K562 (cell line): ENCODE data around the gene HOXB3. TPM values are rescaled to one million over a fixed set of nuclear protein-coding genes. Genes with fewer than 3 reads are reported as not detected.

Experiments used
- ATAC-seq: fragments of 200-7000 bp; cut with Tn5 transposase; 3 replicates; pipeline ENCODE4 v1.9.1; 2020; ENCODE audit warnings: moderate library complexity
- BruUV-seq: library from RNA; stranded (reverse); fragments of 400-500 nt; replicated peaks from 2 replicates; lab custom pipeline; 2021; lab: Mats Ljungman, UMichigan
- CTCF ChIA-PET: fragments of 300-600 bp; formaldehyde crosslinking; extraction: SDS; loops from one replicate; lab custom pipeline; 2021; ENCODE audit warnings: low intra/inter-chr PET ratio; lab: Yijun Ruan, JAX
- POLR2A ChIA-PET: fragments of 300-600, 350-650 bp; sonication (Branson Sonifier 250); formaldehyde crosslinking; extraction: SDS; loops from one replicate; lab custom pipeline; 2021; ENCODE audit warnings: antibody characterized with exemption, inconsistent platforms; lab: Yijun Ruan, JAX
- DNase-seq, 4 experiments: peaks; one replicate each; pipeline versions ENCODE4 v3.0.0 to v3.0.0-alpha.2; 2011 to 2018; ENCODE audit warnings: low spot score in 3 of 4, mixed read lengths in 3 of 4; ENCODE audit errors: extremely low read depth in 1 of 4
- FAIRE-seq: peaks from 2 replicates; lab custom pipeline; 2011; peaks lifted over from hg19 to GRCh38; lab: Jason Lieb, UNC
- H2AFZ ChIP-seq: 2 replicates; pipeline ENCODE4 v1.6.0; 2011; ENCODE audit warnings: low read depth, low read length, control low read depth, inconsistent platforms
- H3K27ac ChIP-seq: fragments of 200-600 bp; 3 replicates; pipeline ENCODE4 v1.8.0; 2011; ENCODE audit warnings: low read depth, mild to moderate bottlenecking, control low read depth, inconsistent platforms, low read length, moderate library complexity, mixed read lengths; ENCODE audit errors: extremely low read depth
- H3K27me3 ChIP-seq, 2 experiments: fragments of 300-600 bp in 1 of 2; 2 replicates in 1 of 2; 3 replicates in 1 of 2; pipeline versions ENCODE4 v1.6.0 to v1.8.0; 2011; ENCODE audit warnings: inconsistent platforms in 2 of 2, low read length in 2 of 2, mild to moderate bottlenecking in 1 of 2, mixed read lengths in 1 of 2, moderate library complexity in 1 of 2; ENCODE audit not compliant: control insufficient read depth in 2 of 2, insufficient read depth in 2 of 2
- H3K36me3 ChIP-seq: fragments of 300-600 bp; 3 replicates; pipeline ENCODE4 v1.8.0; 2011; ENCODE audit warnings: mild to moderate bottlenecking, low read length, inconsistent platforms; ENCODE audit not compliant: control insufficient read depth, insufficient read depth
- H3K4me1 ChIP-seq, 2 experiments: fragments of 200-600 bp in 1 of 2; replicated peaks in 1 of 2; 2 replicates in 1 of 2; 3 replicates in 1 of 2; pipeline versions ENCODE4 v1.5.1 to v1.8.0; 2011; ENCODE audit warnings: inconsistent platforms in 2 of 2, low read length in 2 of 2, mild to moderate bottlenecking in 1 of 2, mixed read lengths in 1 of 2, moderate library complexity in 1 of 2; ENCODE audit not compliant: control insufficient read depth in 2 of 2, insufficient read depth in 2 of 2
- H3K4me2 ChIP-seq: 2 replicates; pipeline ENCODE4 v1.6.1; 2011; ENCODE audit warnings: low read length, control low read depth, inconsistent platforms, mixed read lengths; ENCODE audit not compliant: insufficient read depth
- H3K4me3 ChIP-seq: fragments of 200-600 bp; sonication (generic), shearing (Covaris generic); 2 replicates; pipeline ENCODE4 v1.5.1; 2016; ENCODE audit warnings: control low read depth, inconsistent platforms
- H3K79me2 ChIP-seq: fragments of 200-600 bp; 3 replicates; pipeline ENCODE4 v1.8.0; 2011; ENCODE audit warnings: low read length, inconsistent platforms; ENCODE audit not compliant: control insufficient read depth, insufficient read depth
- H3K9ac ChIP-seq, 2 experiments: 2 replicates each; pipeline versions ENCODE4 v1.6.0 to v1.6.1; 2011; ENCODE audit warnings: low read depth in 2 of 2, low read length in 2 of 2, control low read depth in 1 of 2, inconsistent platforms in 1 of 2, mild to moderate bottlenecking in 1 of 2, mixed read lengths in 1 of 2; ENCODE audit not compliant: insufficient read depth in 1 of 2
- H3K9me1 ChIP-seq: one replicate; pipeline ENCODE4 v1.6.0; 2011; ENCODE audit warnings: inconsistent platforms, mild to moderate bottlenecking, low read length, moderate library complexity; ENCODE audit not compliant: control insufficient read depth, insufficient read depth
- H3K9me3 ChIP-seq: replicated peaks from 2 replicates; pipeline ENCODE4 v1.5.1; 2011; ENCODE audit warnings: low read depth, low read length, inconsistent platforms; ENCODE audit not compliant: control insufficient read depth, insufficient read depth
- H4K20me1 ChIP-seq: replicated peaks from 2 replicates; pipeline ENCODE4 v1.6.1; 2011; ENCODE audit warnings: low read length, inconsistent platforms, mixed read lengths; ENCODE audit not compliant: control insufficient read depth, insufficient read depth
- LARP7 ChIP-seq: fragments of 450-650 bp; IDR thresholded peaks from 2 replicates; pipeline ENCODE4 v1.6.1; 2016
- NR4A1 ChIP-seq, 2 experiments: fragments of 250-450 bp in 1 of 2; fragments of 450-650 bp in 1 of 2; sonication (Bioruptor Pico) in 1 of 2; IDR thresholded peaks; 2 replicates each; pipeline versions ENCODE4 v1.4.0 to v1.6.1; 2016 to 2020; ENCODE audit warnings: mild to moderate bottlenecking in 2 of 2, missing compliant biosample characterization in 1 of 2, missing genetic modification characterization in 1 of 2, moderate library complexity in 1 of 2
- ZFX ChIP-seq: sonication (generic); formaldehyde crosslinking; IDR thresholded peaks from 2 replicates; pipeline ENCODE4 v1.8.0; 2022; ENCODE audit warnings: mild to moderate bottlenecking, missing genetic modification reagents, moderate library complexity
- ZNF224 ChIP-seq: sonication (generic); formaldehyde crosslinking; IDR thresholded peaks from 2 replicates; pipeline ENCODE4 v1.8.0; 2022; ENCODE audit warnings: mild to moderate bottlenecking, missing genetic modification reagents
- ZNF77 ChIP-seq: fragments of 250-450 bp; sonication (Bioruptor Pico); IDR thresholded peaks from 2 replicates; pipeline ENCODE4 v1.5.0; 2020
- WGBS: fragments of 100-300 bp; shearing (Covaris generic); methylation state at CpG from one replicate; pipeline ENCODE4 v1.1.6; 2016; ENCODE audit warnings: low coverage, mixed read lengths; ENCODE audit not compliant: insufficient coverage; ENCODE audit errors: missing lambda C conversion rate; 5-methylcytosine and 5-hydroxymethylcytosine counted together
- in situ Hi-C: fragments of 300-500 bp; cut with MboI; formaldehyde crosslinking; loops from 4 replicates; pipeline ENCODE4 v1.15.0; 2018; ENCODE audit warnings: inconsistent platforms, mixed read lengths
- intact Hi-C: fragments of 100-400 bp; cut with micrococcal nuclease; formaldehyde crosslinking; loops from 2 replicates; pipeline ENCODE4 v1.14.2; 2022
- polyA plus RNA-seq, 8 experiments: library from polyadenylated mRNA; depleted of rRNA in 4 of 8; stranded (reverse) in 5 of 8; unstranded in 3 of 8; fragments of >200 nt; fragmentation: Nextera tagmentation in 2 of 8; fragmentation: Illumina TruSeq in 1 of 8; extraction: Ambion mirVana in 2 of 8; extraction: Trizol in 1 of 8; gene quantifications; 2 replicates each; pipeline versions ENCODE4 v1.2.1 to v1.2.3, GENCODE V29; 2011 to 2014; ENCODE audit warnings: inconsistent platforms in 1 of 8, missing spikeins in 1 of 8
- total RNA-seq, 7 experiments: library from RNA; depleted of rRNA in 6 of 7; stranded (reverse); fragments of >200 nt in 6 of 7; fragmentation: Illumina TruSeq in 2 of 7; extraction: Trizol in 2 of 7; gene quantifications; 2 replicates each; pipeline versions ENCODE4 v1.2.1 to v1.2.3, GENCODE V29; 2011 to 2021; ENCODE audit warnings: low replicate concordance in 1 of 7
- TF ChIP-seq, protein P1 (sequence below): fragments of 450-650 bp; IDR thresholded peaks from 2 replicates; pipeline ENCODE4 v1.6.1; 2017; ENCODE audit warnings: antibody characterized with exemption, mild to moderate bottlenecking
- TF ChIP-seq, protein P2 (sequence below): sonication (generic); formaldehyde crosslinking; IDR thresholded peaks from 2 replicates; pipeline ENCODE4 v1.8.0; 2022; ENCODE audit warnings: mild to moderate bottlenecking, missing genetic modification reagents

Gene HOXB3
- total and polyA plus RNA-seq, 9 of the 15 experiments (the other 6 are each of a cell fraction or from before 2014, with no cell fraction given), result 2.4 to 41.3 (median 20.2) TPM

DNA sequence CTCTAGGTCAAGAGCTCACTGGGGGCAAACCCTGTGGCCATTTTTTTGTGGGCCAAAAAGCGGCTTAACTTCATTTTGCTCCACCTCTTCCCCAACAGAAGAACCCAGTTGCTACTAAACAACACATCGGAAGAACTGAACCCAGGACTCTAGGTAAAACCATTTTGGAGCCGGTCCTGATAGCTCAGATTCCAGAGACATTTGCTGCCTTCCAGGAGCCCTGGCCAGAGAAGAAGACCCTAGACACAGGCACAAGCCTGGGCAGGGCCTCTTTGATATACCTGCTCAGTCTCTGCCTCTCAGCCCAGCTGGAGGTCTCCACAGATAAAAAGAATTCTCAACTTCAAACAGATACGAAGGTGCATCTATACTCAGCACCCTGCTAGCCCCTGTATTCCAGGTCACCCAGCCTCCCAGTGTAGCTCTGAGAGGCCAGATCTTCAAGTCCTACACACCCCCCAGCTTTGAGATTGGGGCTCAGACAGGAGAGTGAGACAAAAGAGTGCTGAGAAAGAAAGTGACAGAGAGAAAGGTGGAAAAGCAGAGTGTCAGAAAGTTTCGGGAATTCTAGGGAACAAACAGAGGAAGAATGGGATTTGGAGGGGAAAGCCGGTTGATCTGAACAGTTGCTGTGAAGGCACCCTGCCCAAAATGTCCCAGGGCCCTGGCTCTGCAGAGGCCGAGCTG lies 42.7 kb upstream of the HOXB3 start:
- no peaks in the 10 kb centered on the region for H3K27me3 ChIP-seq
- in situ Hi-C loops, result no loop called here
- FAIRE-seq, result no peak

More for the DNA sequence above, 42.7 kb upstream of the HOXB3 start:
- H2AFZ ChIP-seq, result peak overlapping the region; percentile 80
- no TSS peak for BruUV-seq
- TF ChIP-seq NR4A1 (CRISPR knock-in tag; IDR thresholded peaks at IDR 0.05), result no peak
- TF ChIP-seq NR4A1 (tag; IDR thresholded peaks at IDR 0.05), result 0 out of 2 replicates have a peak, but pooled peaks have one; percentile 6
- TF ChIP-seq, protein P1, sequence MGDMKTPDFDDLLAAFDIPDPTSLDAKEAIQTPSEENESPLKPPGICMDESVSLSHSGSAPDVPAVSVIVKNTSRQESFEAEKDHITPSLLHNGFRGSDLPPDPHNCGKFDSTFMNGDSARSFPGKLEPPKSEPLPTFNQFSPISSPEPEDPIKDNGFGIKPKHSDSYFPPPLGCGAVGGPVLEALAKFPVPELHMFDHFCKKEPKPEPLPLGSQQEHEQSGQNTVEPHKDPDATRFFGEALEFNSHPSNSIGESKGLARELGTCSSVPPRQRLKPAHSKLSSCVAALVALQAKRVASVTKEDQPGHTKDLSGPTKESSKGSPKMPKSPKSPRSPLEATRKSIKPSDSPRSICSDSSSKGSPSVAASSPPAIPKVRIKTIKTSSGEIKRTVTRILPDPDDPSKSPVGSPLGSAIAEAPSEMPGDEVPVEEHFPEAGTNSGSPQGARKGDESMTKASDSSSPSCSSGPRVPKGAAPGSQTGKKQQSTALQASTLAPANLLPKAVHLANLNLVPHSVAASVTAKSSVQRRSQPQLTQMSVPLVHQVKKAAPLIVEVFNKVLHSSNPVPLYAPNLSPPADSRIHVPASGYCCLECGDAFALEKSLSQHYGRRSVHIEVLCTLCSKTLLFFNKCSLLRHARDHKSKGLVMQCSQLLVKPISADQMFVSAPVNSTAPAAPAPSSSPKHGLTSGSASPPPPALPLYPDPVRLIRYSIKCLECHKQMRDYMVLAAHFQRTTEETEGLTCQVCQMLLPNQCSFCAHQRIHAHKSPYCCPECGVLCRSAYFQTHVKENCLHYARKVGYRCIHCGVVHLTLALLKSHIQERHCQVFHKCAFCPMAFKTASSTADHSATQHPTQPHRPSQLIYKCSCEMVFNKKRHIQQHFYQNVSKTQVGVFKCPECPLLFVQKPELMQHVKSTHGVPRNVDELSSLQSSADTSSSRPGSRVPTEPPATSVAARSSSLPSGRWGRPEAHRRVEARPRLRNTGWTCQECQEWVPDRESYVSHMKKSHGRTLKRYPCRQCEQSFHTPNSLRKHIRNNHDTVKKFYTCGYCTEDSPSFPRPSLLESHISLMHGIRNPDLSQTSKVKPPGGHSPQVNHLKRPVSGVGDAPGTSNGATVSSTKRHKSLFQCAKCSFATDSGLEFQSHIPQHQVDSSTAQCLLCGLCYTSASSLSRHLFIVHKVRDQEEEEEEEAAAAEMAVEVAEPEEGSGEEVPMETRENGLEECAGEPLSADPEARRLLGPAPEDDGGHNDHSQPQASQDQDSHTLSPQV, result peak; percentile 22
- TF ChIP-seq ZNF224, result no peak
- TF ChIP-seq, protein P2, sequence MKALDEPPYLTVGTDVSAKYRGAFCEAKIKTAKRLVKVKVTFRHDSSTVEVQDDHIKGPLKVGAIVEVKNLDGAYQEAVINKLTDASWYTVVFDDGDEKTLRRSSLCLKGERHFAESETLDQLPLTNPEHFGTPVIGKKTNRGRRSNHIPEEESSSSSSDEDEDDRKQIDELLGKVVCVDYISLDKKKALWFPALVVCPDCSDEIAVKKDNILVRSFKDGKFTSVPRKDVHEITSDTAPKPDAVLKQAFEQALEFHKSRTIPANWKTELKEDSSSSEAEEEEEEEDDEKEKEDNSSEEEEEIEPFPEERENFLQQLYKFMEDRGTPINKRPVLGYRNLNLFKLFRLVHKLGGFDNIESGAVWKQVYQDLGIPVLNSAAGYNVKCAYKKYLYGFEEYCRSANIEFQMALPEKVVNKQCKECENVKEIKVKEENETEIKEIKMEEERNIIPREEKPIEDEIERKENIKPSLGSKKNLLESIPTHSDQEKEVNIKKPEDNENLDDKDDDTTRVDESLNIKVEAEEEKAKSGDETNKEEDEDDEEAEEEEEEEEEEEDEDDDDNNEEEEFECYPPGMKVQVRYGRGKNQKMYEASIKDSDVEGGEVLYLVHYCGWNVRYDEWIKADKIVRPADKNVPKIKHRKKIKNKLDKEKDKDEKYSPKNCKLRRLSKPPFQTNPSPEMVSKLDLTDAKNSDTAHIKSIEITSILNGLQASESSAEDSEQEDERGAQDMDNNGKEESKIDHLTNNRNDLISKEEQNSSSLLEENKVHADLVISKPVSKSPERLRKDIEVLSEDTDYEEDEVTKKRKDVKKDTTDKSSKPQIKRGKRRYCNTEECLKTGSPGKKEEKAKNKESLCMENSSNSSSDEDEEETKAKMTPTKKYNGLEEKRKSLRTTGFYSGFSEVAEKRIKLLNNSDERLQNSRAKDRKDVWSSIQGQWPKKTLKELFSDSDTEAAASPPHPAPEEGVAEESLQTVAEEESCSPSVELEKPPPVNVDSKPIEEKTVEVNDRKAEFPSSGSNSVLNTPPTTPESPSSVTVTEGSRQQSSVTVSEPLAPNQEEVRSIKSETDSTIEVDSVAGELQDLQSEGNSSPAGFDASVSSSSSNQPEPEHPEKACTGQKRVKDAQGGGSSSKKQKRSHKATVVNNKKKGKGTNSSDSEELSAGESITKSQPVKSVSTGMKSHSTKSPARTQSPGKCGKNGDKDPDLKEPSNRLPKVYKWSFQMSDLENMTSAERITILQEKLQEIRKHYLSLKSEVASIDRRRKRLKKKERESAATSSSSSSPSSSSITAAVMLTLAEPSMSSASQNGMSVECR, result peak; percentile 27; the same call in 1 of the 2 replicates
- no peak for TF ChIP-seq LARP7
- no peak for TF ChIP-seq ZNF77 (CRISPR knock-in tag)
- TF ChIP-seq ZFX (CRISPR knock-in tag), result no peak
- TF ChIP-seq, all 486 proteins: peak for 3
- peaks cover 54 to 71% of the 10 kb centered on the region in 2 experiments for H3K4me1 ChIP-seq
- H3K4me3 ChIP-seq, result no peak overlapping the region
- ChIA-PET CTCF (no interaction called here), POLR2A (interaction anchor here (0.6 to 2.5 kb wide), 5 partner anchors 10 to 500 kb away, joined by 4 to 21 read pairs (median 5); no protein-coding TSS in a partner anchor)
- peak overlapping the region; percentile 97 for H3K27ac ChIP-seq
- no peaks in the 10 kb centered on the region for H3K9me1 ChIP-seq
- H3K4me2 ChIP-seq, result peak overlapping the region; percentile 99
- H3K36me3 ChIP-seq, result peaks cover 10% of the 10 kb centered on the region; the same call in 1 of the 3 replicates
- WGBS, result 41% methylated on average over 6 of the region's 7 CpGs
- H4K20me1 ChIP-seq, result no peaks in the 10 kb centered on the region
- ATAC-seq (no peak), DNase-seq (peak in 1 of 4 experiments; percentile 53)
- intact Hi-C loops, result no loop called here
- peak overlapping the region; percentile 82 to 95; a peak in 3 of 4 replicates for H3K9ac ChIP-seq
- peaks cover 46% of the 10 kb centered on the region for H3K79me2 ChIP-seq
- no peaks in the 10 kb centered on the region for H3K9me3 ChIP-seq
